ENCODE data around the gene HIGD1C.

The HIGD1C gene

DNA sequence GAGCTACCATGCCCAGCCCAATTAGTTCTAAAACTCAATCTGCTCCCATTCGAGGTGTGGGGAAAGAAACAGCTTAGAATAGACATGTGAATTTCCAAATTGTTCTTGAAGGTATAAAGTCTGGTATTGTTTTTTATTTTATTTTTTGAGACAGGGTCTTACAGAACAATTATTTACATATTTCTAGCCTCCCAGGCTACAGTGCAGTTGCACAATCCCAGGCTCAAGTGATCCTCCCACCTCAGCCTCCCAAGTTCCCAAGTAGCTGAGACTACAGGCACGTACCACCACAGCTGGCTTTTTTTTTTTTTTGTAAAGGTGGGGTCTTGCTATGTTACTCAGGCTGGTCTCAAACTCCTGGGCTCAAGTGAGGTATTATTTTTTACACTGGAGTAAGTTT lies 67.6 kb downstream of the HIGD1C start:
- no peak overlapping the region for H3K27ac ChIP-seq (ENCODE audit: low read depth, low read length)
- peaks cover 11% of the 10 kb centered on the region; the same call in 1 of the 2 replicates for H3K4me1 ChIP-seq (ENCODE audit: insufficient read depth, low read length)
- 80% methylated on average over 1 of the region's 2 CpGs for WGBS
- no peaks in the 10 kb centered on the region for H3K27me3 ChIP-seq (ENCODE audit: insufficient read depth, low read length)
- H3K36me3 ChIP-seq (ENCODE audit: insufficient read depth, low read length) = no peaks in the 10 kb centered on the region
- no peak overlapping the region for H3K9ac ChIP-seq (ENCODE audit: low read depth, low read length)
- H3K9me3 ChIP-seq (ENCODE audit: insufficient read depth, low read depth, low read length) = no peaks in the 10 kb centered on the region
- no peak overlapping the region for H3K4me3 ChIP-seq (ENCODE audit: low read length)

Measured in HUES64 (cell line).